Right cardiac atrium (tissue), 5 donors: ENCODE measurements around the gene TNFRSF1A. TPM values are rescaled to one million over a fixed set of nuclear protein-coding genes. Genes with fewer than 3 reads are reported as not detected.
"Not testable (repeated sequence)": the region's sequence is repeated elsewhere in the genome, so short reads cannot be mapped to it uniquely, and the experiment has no call there.

Experiments
- ATAC-seq, 2 donors: fragments of 200-7000 bp; cut with Tn5 transposase; one replicate each; pipeline versions ENCODE4 v1.8.0 to v1.9.1; 2020; ENCODE audit warnings: moderate library complexity in 2 of 2, mild to moderate bottlenecking in 1 of 2
- DNase-seq, 3 donors: peaks; one replicate each; pipeline ENCODE4 v3.0.0-alpha.2; 2020
- H3K27ac ChIP-seq: one replicate; pipeline ENCODE4 v1.5.1; 2013; ENCODE audit warnings: mild to moderate bottlenecking, low read length, control low read depth, moderate library complexity
- H3K27me3 ChIP-seq: one replicate; pipeline ENCODE4 v1.6.1; 2013; ENCODE audit not compliant: control insufficient read depth, insufficient read depth
- H3K4me1 ChIP-seq: one replicate; pipeline ENCODE4 v1.6.1; 2013; ENCODE audit warnings: low read length; ENCODE audit not compliant: control insufficient read depth, insufficient read depth
- H3K4me3 ChIP-seq: one replicate; pipeline ENCODE4 v1.5.1; 2013; ENCODE audit warnings: low read length, control low read depth
- H3K9me3 ChIP-seq: one replicate; pipeline ENCODE4 v1.6.1; 2013; ENCODE audit warnings: low read length; ENCODE audit not compliant: control insufficient read depth
- WGBS: extraction: QIAGEN DNeasy Blood & Tissue Kit; methylation state at CpG from one replicate; pipeline ENCODE4 v1.1.7; 2013; 5-methylcytosine and 5-hydroxymethylcytosine counted together
- intact Hi-C, 4 donors: fragments of 100-400 bp; cut with DNase I; formaldehyde crosslinking; loops; one replicate each; pipeline versions ENCODE4 v1.11.0 to v1.14.0; 2022 to 2023
- polyA plus RNA-seq: library from polyadenylated mRNA; stranded (reverse); fragments of 200-250 nt; gene quantifications from one replicate; pipeline ENCODE4 v1.2.3, GENCODE V29; 2013
- total RNA-seq, 4 donors: library from RNA; stranded (reverse); fragmentation: NEBNext Ultra II Directional; extraction: Animal tissue kit (Norgen Biotek cat#: 25700); gene quantifications; one replicate each; pipeline ENCODE4 v1.2.1, GENCODE V29; 2021
- donor health status: healthy with polysubstance abuse.
- donor health status: DM: no; HTN: yes; CAD: no.
- donor health status: DM: no; HTN: no; CAD: no.
- donor health status: DM: no; HTN: yes; CAD: no; lungs with severe emphysema.
- donor health status: DM: yes; HTN: yes; CAD: no.

Gene TNFRSF1A
- total and polyA plus RNA-seq, 5 donors, result 41.3 to 103 (median 75.0) TPM

- no peak overlapping the region for H3K4me3 ChIP-seq
- no peak for ATAC-seq
Observed at GRCh38 chr12:6292606-6293005, 49.3 kb downstream of the TNFRSF1A start.

DNA sequence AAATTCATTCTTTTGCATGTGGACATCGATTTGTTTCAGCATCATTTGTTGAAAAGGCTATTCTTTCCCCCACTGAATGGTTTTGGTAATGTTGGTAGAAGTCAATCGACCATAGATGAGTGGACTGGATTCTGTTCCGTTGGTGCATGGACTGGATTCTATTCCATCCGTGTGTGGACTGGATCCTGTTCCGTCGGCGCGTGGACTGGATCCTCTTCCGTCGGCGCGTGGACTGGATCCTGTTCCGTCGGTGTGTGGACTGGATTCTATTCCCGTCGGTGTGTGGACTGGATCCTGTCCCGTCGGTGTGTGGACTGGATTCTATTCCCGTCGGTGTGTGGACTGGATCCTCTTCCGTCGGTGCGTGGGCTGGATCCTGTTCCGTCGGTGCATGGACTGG is 52.0 kb downstream of the TNFRSF1A start:
- H3K4me3 ChIP-seq, ATAC-seq, DNase-seq, H3K9me3 ChIP-seq, H3K27me3 ChIP-seq, H3K27ac ChIP-seq, H3K4me1 ChIP-seq: not testable (repeated sequence)
- 99% methylated on average over 18 of the region's 25 CpGs for WGBS
- intact Hi-C loops, result loop anchor here in 1 of 4 donors (5.0 kb wide), 1 partner anchor 223 kb away; no protein-coding TSS in a partner anchor

More at GRCh38 chr12:6292606-6293005, 49.3 kb downstream of the TNFRSF1A start:
- H3K27ac ChIP-seq, result no peak overlapping the region
- intact Hi-C loops, result no loop called here
- 80% methylated on average over 2 of the region's 2 CpGs for WGBS
- no peaks in the 10 kb centered on the region for H3K27me3 ChIP-seq
- no peaks in the 10 kb centered on the region for H3K9me3 ChIP-seq
- H3K4me1 ChIP-seq, result peaks cover 6% of the 10 kb centered on the region
- DNase-seq, result no peak

DNA sequence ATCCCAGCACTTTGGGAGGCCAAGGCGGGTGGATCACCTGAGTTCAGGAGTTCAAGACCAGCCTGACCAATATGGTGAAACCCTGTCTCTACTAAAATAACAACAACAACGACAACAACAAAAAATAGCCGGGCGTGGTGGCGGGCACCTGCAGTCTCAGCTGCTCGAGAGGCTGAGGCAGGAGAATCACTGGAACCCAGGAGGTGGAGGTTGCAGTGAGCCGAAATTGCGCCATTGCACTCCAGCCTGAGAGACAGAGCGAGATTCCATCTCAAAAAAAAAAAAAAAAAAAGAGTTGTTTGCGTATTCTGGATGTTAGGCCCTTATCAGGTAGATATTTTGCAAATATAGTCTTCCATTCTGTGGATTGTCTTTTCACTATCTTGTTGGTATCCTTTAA is 52.8 kb downstream of the TNFRSF1A start:
- 95% methylated on average over 10 of the region's 10 CpGs for WGBS
- not testable (repeated sequence) for ATAC-seq, H3K4me1 ChIP-seq, H3K9me3 ChIP-seq, H3K27me3 ChIP-seq, H3K27ac ChIP-seq, H3K4me3 ChIP-seq, DNase-seq
- intact Hi-C loops, result loop anchor here in 1 of 4 donors (5.0 kb wide), 1 partner anchor 222 kb away; no protein-coding TSS in a partner anchor

- Histone ChIP-seq H3K9me3 (no peaks in the 10 kb centered on the region), H3K27ac (no peak overlapping the region), H3K27me3 (no peaks in the 10 kb centered on the region), H3K4me3 (no peak overlapping the region), H3K4me1 (no peaks in the 10 kb centered on the region)
- intact Hi-C loops, result loop anchor here in 1 of 4 donors (5.0 kb wide), 1 partner anchor 221 kb away; no protein-coding TSS in a partner anchor
- ATAC-seq (no peak), DNase-seq (no peak)
- WGBS, result 66% methylated on average over 5 of the region's 5 CpGs
Observed at GRCh38 chr12:6288235-6288634, 53.6 kb downstream of the TNFRSF1A start.

DNA sequence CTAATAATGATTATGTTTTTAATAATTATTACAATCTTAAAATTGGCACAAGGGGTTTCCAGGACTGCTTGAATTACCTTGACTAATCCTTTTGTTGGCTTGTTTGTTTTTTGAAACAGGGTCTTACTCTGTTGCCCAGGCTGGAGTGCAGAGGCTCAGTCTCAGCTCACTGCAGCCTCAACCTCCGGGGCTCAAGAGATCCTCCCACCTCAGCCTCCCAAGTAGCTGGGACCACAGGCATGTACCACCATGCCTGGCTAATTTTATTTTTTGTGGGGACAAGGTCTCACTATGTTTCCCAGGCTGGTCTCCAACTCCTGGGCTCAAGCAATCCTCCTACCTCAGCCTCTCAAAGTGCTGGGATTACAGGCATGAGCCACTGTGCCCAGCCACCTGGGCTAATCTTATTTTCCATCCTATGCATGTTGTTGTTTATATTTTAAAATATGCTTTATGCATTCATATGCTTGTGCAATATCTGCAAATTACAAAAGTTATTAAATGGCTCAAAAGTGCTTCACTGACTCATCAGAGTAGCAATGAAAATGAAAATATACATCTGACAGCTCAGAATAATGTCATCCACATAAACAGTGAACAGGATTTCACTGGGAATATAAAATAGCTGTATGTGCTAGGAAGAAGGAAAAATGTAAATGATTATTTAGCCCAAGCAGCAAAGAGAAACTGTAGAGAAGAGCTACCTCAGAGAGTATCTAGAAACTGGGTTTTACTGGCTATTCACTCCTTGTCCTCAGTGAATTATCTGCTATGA is 56.2 kb downstream of the TNFRSF1A start:
- DNase-seq (no peak), ATAC-seq (no peak)
- 60% methylated on average over 1 of the region's 1 CpG for WGBS
- no peaks in the 10 kb centered on the region for H3K9me3 ChIP-seq
- no peak overlapping the region for H3K27ac ChIP-seq
- H3K4me1 ChIP-seq, result no peaks in the 10 kb centered on the region
- H3K27me3 ChIP-seq, result no peaks in the 10 kb centered on the region
- H3K4me3 ChIP-seq, result no peak overlapping the region
- intact Hi-C loops, result loop anchor here in 2 of 4 donors (2.0 to 5.0 kb wide), 2 partner anchors 218 to 223 kb away; no protein-coding TSS in a partner anchor

DNA sequence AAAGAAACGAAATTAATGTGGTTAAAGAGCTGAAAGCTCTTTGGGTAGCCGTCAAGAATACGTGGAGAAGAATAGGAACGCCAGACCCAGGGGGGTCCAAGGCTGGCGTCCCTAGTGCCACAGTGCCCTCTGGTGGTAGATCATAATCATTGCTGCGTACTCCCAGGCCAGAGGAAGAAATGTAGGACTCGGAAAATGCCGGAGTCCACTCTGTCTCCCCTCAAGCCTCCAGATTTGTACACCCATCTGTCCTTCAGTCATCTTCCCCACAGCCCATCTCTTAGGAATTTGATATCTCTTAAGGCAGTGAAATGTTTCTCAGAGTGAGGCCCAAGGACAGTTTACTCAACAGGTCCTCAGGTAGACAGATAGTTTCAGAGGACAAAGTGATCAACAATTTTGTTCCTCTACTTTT is 56.8 kb downstream of the TNFRSF1A start:
- whole genome bisulfite sequencing, result 2% methylated on average over 8 of the region's 8 CpGs
- Histone ChIP-seq H3K4me3 (no peak overlapping the region), H3K27ac (no peak overlapping the region), H3K27me3 (no peaks in the 10 kb centered on the region), H3K4me1 (peaks cover 3% of the 10 kb centered on the region), H3K9me3 (no peaks in the 10 kb centered on the region)
- peak; percentile 73 to 83 for ATAC-seq
- peak; percentile 38 to 73 (median 69) for DNase-seq
- intact Hi-C loops, result loop anchor here in 2 of 4 donors (2.0 to 5.0 kb wide), 2 partner anchors 218 to 222 kb away; no protein-coding TSS in a partner anchor

DNA sequence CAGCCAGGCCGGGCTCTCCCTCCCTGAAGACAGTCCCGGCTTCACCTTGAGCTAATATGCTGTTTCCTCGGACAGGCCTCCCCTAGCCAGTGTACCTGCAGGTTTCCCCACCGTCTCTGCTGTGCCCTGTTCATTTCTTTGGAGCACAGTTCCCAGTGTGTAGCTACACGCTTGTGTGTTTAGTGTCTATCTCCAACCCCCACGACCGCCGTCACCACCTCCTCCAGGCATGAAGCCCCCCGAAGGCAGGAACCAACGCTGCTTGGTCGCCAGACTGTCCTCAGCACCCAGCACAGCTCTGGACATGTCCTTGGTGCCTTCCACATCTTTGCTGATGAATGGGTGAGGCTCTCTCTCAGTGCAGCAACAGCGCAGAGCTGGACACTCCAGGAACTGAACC is 57.6 kb downstream of the TNFRSF1A start:
- H3K4me1 ChIP-seq, result peaks cover 6% of the 10 kb centered on the region
- H3K4me3 ChIP-seq, result no peak overlapping the region
- no peak for DNase-seq
- no peak for ATAC-seq
- no peaks in the 10 kb centered on the region for H3K9me3 ChIP-seq
- WGBS, result 85% methylated on average over 12 of the region's 12 CpGs
- intact Hi-C loops, result loop anchor here in 3 of 4 donors (2.0 to 5.0 kb wide), 4 partner anchors 87 to 297 kb away; no protein-coding TSS in a partner anchor
- H3K27me3 ChIP-seq, result no peaks in the 10 kb centered on the region
- H3K27ac ChIP-seq, result no peak overlapping the region

GRCh38 chr12:6282453-6282840 is 59.4 kb downstream of the TNFRSF1A start:
- intact Hi-C loops, result loop anchor here in 2 of 4 donors (5.0 kb wide), 3 partner anchors 85 to 295 kb away; no protein-coding TSS in a partner anchor

GRCh38 chr12:6281081-6281809 is 60.6 kb downstream of the TNFRSF1A start:
- WGBS, result 94% methylated on average over 13 of the region's 13 CpGs
- DNase-seq (no peak), ATAC-seq (no peak)
- H3K27ac ChIP-seq, result no peak overlapping the region
- H3K27me3 ChIP-seq, result no peaks in the 10 kb centered on the region
- intact Hi-C loops, result loop anchor here in 2 of 4 donors (2.0 to 5.0 kb wide), 5 partner anchors 84 to 294 kb away; no protein-coding TSS in a partner anchor
- no peaks in the 10 kb centered on the region for H3K9me3 ChIP-seq
- H3K4me3 ChIP-seq, result no peak overlapping the region
- H3K4me1 ChIP-seq, result peaks cover 11% of the 10 kb centered on the region

More at GRCh38 chr12:6282453-6282840, 59.4 kb downstream of the TNFRSF1A start:
- ATAC-seq (no peak), DNase-seq (no peak)
- Histone ChIP-seq H3K9me3 (no peaks in the 10 kb centered on the region), H3K27ac (no peak overlapping the region), H3K27me3 (no peaks in the 10 kb centered on the region), H3K4me1 (peaks cover 11% of the 10 kb centered on the region), H3K4me3 (no peak overlapping the region)
- 95% methylated on average over 4 of the region's 4 CpGs for WGBS

- H3K4me1 ChIP-seq, result peaks cover 11% of the 10 kb centered on the region
- 89% methylated on average over 11 of the region's 11 CpGs for WGBS
- intact Hi-C loops, result loop anchor here in 2 of 4 donors (2.0 to 5.0 kb wide), 5 partner anchors 83 to 293 kb away; no protein-coding TSS in a partner anchor
- H3K9me3 ChIP-seq, result no peaks in the 10 kb centered on the region
- no peak for ATAC-seq
- H3K27ac ChIP-seq, result no peak overlapping the region
- no peak overlapping the region for H3K4me3 ChIP-seq
- H3K27me3 ChIP-seq, result no peaks in the 10 kb centered on the region
- DNase-seq, result no peak
Observed at GRCh38 chr12:6280672-6281071, 61.2 kb downstream of the TNFRSF1A start.
